Measurements from ENCODE around the gene TSR1. TPM values are rescaled to one million over a fixed set of nuclear protein-coding genes. Genes with fewer than 3 reads are reported as not detected.

Gene TSR1
- total RNA-seq, 2 donors from 2014 or later, result 11.8 to 16.4 TPM

GRCh38 chr17:2371183-2372130 is 35.2 kb upstream of the TSR1 start:
- intact Hi-C loops (cut with DNase I, micrococcal nuclease), result no loop called here

GRCh38 chr17:2370211-2370589 is 33.9 kb upstream of the TSR1 start:
- intact Hi-C loops (cut with DNase I, micrococcal nuclease), result no loop called here
- no peak for DNase-seq
- no peak for ATAC-seq

More at GRCh38 chr17:2371183-2372130, 35.2 kb upstream of the TSR1 start:
- no peak for ATAC-seq
- no peak for DNase-seq

GRCh38 chr17:2369551-2370210 is 33.4 kb upstream of the TSR1 start:
- intact Hi-C loops (cut with DNase I, micrococcal nuclease), result no loop called here
- DNase-seq, result no peak
- ATAC-seq, result no peak

- intact Hi-C loops (cut with DNase I, micrococcal nuclease), result no loop called here
- DNase-seq (no peak), ATAC-seq (no peak)
Measured at GRCh38 chr17:2369039-2369438, 32.8 kb upstream of the TSR1 start.

GRCh38 chr17:2368359-2368758 is 32.1 kb upstream of the TSR1 start:
- no peak for DNase-seq
- intact Hi-C loops (cut with DNase I, micrococcal nuclease), result no loop called here
- peak; percentile 51 for ATAC-seq

- intact Hi-C loops (cut with DNase I, micrococcal nuclease), result no loop called here
- no peak for DNase-seq
- ATAC-seq, result no peak
Measured at GRCh38 chr17:2366747-2367494, 30.7 kb upstream of the TSR1 start.

GRCh38 chr17:2365132-2365531 is 28.9 kb upstream of the TSR1 start:
- no peak for ATAC-seq
- DNase-seq, result no peak
- intact Hi-C loops (cut with DNase I, micrococcal nuclease), result no loop called here

- intact Hi-C loops (cut with DNase I, micrococcal nuclease), result no loop called here
- ATAC-seq (no peak), DNase-seq (no peak)
Measured at GRCh38 chr17:2364763-2365116, 28.5 kb upstream of the TSR1 start.

- ATAC-seq (no peak), DNase-seq (no peak)
- intact Hi-C loops (cut with DNase I, micrococcal nuclease), result no loop called here
Measured at GRCh38 chr17:2363851-2364762, 27.9 kb upstream of the TSR1 start.

GRCh38 chr17:2363318-2363717 is 27.1 kb upstream of the TSR1 start:
- ATAC-seq, result no peak
- no peak for DNase-seq
- intact Hi-C loops (cut with DNase I, micrococcal nuclease), result no loop called here

- intact Hi-C loops (cut with DNase I, micrococcal nuclease), result no loop called here
- DNase-seq (no peak), ATAC-seq (no peak)
Measured at GRCh38 chr17:2362881-2363280, 26.6 kb upstream of the TSR1 start.

- intact Hi-C loops (cut with DNase I, micrococcal nuclease), result no loop called here
- DNase-seq (no peak), ATAC-seq (no peak)
Measured at GRCh38 chr17:2362416-2362815, 26.2 kb upstream of the TSR1 start.

GRCh38 chr17:2362016-2362415 is 25.8 kb upstream of the TSR1 start:
- intact Hi-C loops (cut with DNase I, micrococcal nuclease), result no loop called here
- ATAC-seq (no peak), DNase-seq (no peak)

- intact Hi-C loops (cut with DNase I, micrococcal nuclease), result no loop called here
- ATAC-seq (no peak), DNase-seq (no peak)
Measured at GRCh38 chr17:2361010-2361760, 24.9 kb upstream of the TSR1 start.

- ATAC-seq (no peak), DNase-seq (no peak)
- intact Hi-C loops (cut with DNase I, micrococcal nuclease), result no loop called here
Measured at GRCh38 chr17:2357931-2358434, 21.7 kb upstream of the TSR1 start.

- intact Hi-C loops (cut with DNase I, micrococcal nuclease), result no loop called here
- no peak for DNase-seq
Measured at GRCh38 chr17:2357237-2357636, 21.0 kb upstream of the TSR1 start.

GRCh38 chr17:2354311-2354710 is 18.1 kb upstream of the TSR1 start:
- DNase-seq, result no peak
- intact Hi-C loops (cut with DNase I, micrococcal nuclease), result no loop called here

More at GRCh38 chr17:2357237-2357636, 21.0 kb upstream of the TSR1 start:
- no peak for ATAC-seq

GRCh38 chr17:2351269-2351668 is 15.0 kb upstream of the TSR1 start:
- no peak for DNase-seq
- intact Hi-C loops (cut with DNase I, micrococcal nuclease), result no loop called here
- ATAC-seq, result no peak

More at GRCh38 chr17:2354311-2354710, 18.1 kb upstream of the TSR1 start:
- no peak for ATAC-seq
